Neural cell (in vitro differentiated cells): ENCODE results near the gene KRT15. TPM values are rescaled to one million over a fixed set of nuclear protein-coding genes. Genes with fewer than 3 reads are reported as not detected.

Source experiments
- H2AFZ ChIP-seq: fragments of 200-600, 300-800 bp; sonication (generic), shearing (Covaris generic); 2 replicates; pipeline ENCODE4 v1.6.0; 2014; ENCODE audit warnings: low read depth, mild to moderate bottlenecking, antibody characterized with exemption, low read length, moderate library complexity
- H3F3A ChIP-seq: fragments of 200-600 bp; shearing (Covaris generic); 2 replicates; pipeline ENCODE4 v1.6.1; 2016; ENCODE audit warnings: mild to moderate bottlenecking, moderate library complexity, mixed read lengths, antibody characterized with exemption, low read length; ENCODE audit not compliant: insufficient read depth, poor library complexity, severe bottlenecking
- H3K27ac ChIP-seq: fragments of 200-600, 300-800 bp; sonication (generic), shearing (Covaris generic); 2 replicates; pipeline ENCODE4 v1.5.1; 2014; ENCODE audit warnings: mild to moderate bottlenecking, low read length, moderate library complexity
- H3K27me3 ChIP-seq: fragments of 300-800, 200-600 bp; sonication (generic), shearing (Covaris generic); 2 replicates; pipeline ENCODE4 v1.6.0; 2014; ENCODE audit warnings: mild to moderate bottlenecking, low read depth, low read length, moderate library complexity; ENCODE audit not compliant: insufficient read depth
- H3K36me3 ChIP-seq: fragments of 300-800, 200-600 bp; sonication (generic), shearing (Covaris generic); 2 replicates; pipeline ENCODE4 v1.5.1; 2014; ENCODE audit warnings: mild to moderate bottlenecking, antibody characterized with exemption, low read length, moderate library complexity; ENCODE audit not compliant: insufficient read depth
- H3K4me2 ChIP-seq: fragments of 300-800, 200-600 bp; sonication (generic), shearing (Covaris generic); 2 replicates; pipeline ENCODE4 v1.6.0; 2014; ENCODE audit warnings: mild to moderate bottlenecking, low read length
- H3K4me3 ChIP-seq: fragments of 300-800, 200-600 bp; sonication (generic), shearing (Covaris generic); 2 replicates; pipeline ENCODE4 v1.5.1; 2014; ENCODE audit warnings: mild to moderate bottlenecking, low read length, moderate library complexity
- H3K79me2 ChIP-seq: fragments of 200-600 bp; shearing (Covaris generic); replicated peaks from 2 replicates; pipeline ENCODE4 v1.6.0; 2014; ENCODE audit warnings: mild to moderate bottlenecking, low read length, moderate library complexity; ENCODE audit not compliant: insufficient read depth
- H3K9ac ChIP-seq: fragments of 300-800, 200-600 bp; sonication (generic), shearing (Covaris generic); 2 replicates; pipeline ENCODE4 v1.6.1; 2016; ENCODE audit warnings: mild to moderate bottlenecking, low read length, mixed read lengths
- H3K9me2 ChIP-seq: fragments of 200-600 bp; shearing (Covaris generic); 2 replicates; pipeline ENCODE4 v1.6.1; 2016; ENCODE audit warnings: mild to moderate bottlenecking, low read length, mixed read lengths; ENCODE audit not compliant: insufficient read depth
- H3K9me3 ChIP-seq: fragments of 200-600, 300-800 bp; sonication (generic), shearing (Covaris generic); 2 replicates; pipeline ENCODE4 v1.6.1; 2016; ENCODE audit warnings: mild to moderate bottlenecking, mixed run types, low read length, moderate library complexity, mixed read lengths
- H4K20me1 ChIP-seq: fragments of 200-600 bp; shearing (Covaris generic); 2 replicates; pipeline ENCODE4 v1.6.1; 2016; ENCODE audit warnings: mild to moderate bottlenecking, mixed run types; ENCODE audit not compliant: insufficient read depth
- EP300 ChIP-seq: fragments of 450-650 bp; conservative IDR thresholded peaks from 2 replicates; pipeline ENCODE4 v1.6.1; 2014; ENCODE audit warnings: antibody characterized with exemption, mild to moderate bottlenecking, moderate library complexity; ENCODE audit not compliant: poor library complexity, severe bottlenecking
- EZH2 ChIP-seq: fragments of 200-600, 300-800 bp; shearing (Covaris generic), sonication (generic); IDR thresholded peaks from 2 replicates; pipeline ENCODE4 v1.6.1; 2014; ENCODE audit warnings: antibody characterized with exemption, low read length, borderline replicate concordance, mild to moderate bottlenecking; ENCODE audit not compliant: insufficient read depth, poor library complexity, severe bottlenecking
- MXI1 ChIP-seq: fragments of 450-650 bp; conservative IDR thresholded peaks from 2 replicates; pipeline ENCODE4 v1.6.1; 2014; ENCODE audit warnings: antibody characterized with exemption, mild to moderate bottlenecking; ENCODE audit not compliant: poor library complexity, severe bottlenecking
- POLR2AphosphoS5 ChIP-seq: IDR thresholded peaks from 2 replicates; pipeline ENCODE4 v1.6.1; 2012
- RAD21 ChIP-seq: fragments of 450-650 bp; conservative IDR thresholded peaks from 2 replicates; pipeline ENCODE4 v1.6.1; 2014; ENCODE audit warnings: antibody characterized with exemption, mild to moderate bottlenecking, moderate library complexity
- SMC3 ChIP-seq: fragments of 450-650 bp; conservative IDR thresholded peaks from 2 replicates; pipeline ENCODE4 v1.6.1; 2014; ENCODE audit warnings: antibody characterized with exemption, mild to moderate bottlenecking, moderate library complexity; ENCODE audit not compliant: poor library complexity
- TAF1 ChIP-seq: IDR thresholded peaks from 2 replicates; pipeline ENCODE4 v1.6.1; 2012; ENCODE audit warnings: low read depth
- polyA plus RNA-seq: library from polyadenylated mRNA; depleted of rRNA; stranded (reverse); fragments of >200 nt; gene quantifications from 2 replicates; pipeline ENCODE4 v1.2.3, GENCODE V29; 2014
- TF ChIP-seq, protein P1 (sequence below): IDR thresholded peaks from 2 replicates; pipeline ENCODE4 v1.6.1; 2012; ENCODE audit warnings: borderline replicate concordance
- TF ChIP-seq, protein P2 (sequence below): fragments of 450-650 bp; IDR thresholded peaks from 2 replicates; pipeline ENCODE4 v1.5.1; 2014; ENCODE audit warnings: antibody characterized with exemption, mild to moderate bottlenecking, moderate library complexity; ENCODE audit not compliant: poor library complexity, severe bottlenecking

The KRT15 gene
- polyA plus RNA-seq, 1 donor from 2014 or later = 0.09 TPM

DNA sequence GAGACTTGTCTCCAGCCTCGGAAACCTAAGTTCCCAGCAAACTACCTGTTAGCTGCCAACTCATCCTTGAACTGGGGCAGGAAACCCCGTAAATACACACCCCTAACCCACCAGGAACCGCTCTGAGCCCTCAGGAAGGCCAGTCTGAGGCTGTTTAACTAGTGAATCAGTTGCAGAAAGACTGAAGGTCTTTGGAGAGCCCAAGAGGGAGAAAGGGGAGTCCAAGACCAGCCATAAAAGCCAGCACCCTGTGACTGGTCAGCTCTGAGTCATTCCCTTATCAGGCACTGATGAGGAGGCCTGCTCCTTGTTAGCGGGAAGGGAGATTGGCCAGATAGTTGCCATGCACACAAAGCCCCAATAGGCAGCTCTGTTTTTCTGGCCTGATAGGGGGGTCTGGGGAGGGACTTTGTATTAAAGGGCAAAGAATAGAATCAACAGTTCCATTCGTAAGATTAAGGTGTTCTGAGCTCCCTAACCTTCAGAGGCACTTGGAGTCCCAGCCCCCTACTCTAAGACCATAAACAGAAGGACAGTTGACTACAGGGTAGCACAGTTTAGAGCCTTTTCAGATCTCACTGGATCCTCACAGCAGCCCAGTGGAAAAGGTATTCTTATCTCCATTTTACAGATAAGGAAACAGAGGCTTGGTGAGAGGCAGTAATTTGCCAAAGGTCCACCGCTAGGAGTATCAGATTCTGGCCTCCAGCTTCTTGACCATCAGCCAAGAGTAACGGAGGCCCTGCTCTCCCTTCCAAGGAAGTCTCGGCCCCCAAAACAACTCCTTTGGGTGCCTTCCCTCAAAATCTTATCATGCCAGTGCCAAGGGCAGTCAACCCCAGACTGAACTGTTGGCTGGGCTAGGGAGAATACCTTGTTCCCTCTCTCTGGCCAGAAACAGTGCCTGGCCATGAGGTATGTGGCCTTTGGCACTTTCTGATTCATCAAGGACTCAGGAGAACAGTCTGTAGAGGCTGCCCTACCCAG, 11.7 kb upstream of the KRT15 start:
- H3K9me2 ChIP-seq = no peaks in the 10 kb centered on the region
- H3K79me2 ChIP-seq = no peaks in the 10 kb centered on the region
- H2AFZ ChIP-seq = no peak overlapping the region
- no peak overlapping the region for H3K4me2 ChIP-seq
- TF ChIP-seq, protein P1, sequence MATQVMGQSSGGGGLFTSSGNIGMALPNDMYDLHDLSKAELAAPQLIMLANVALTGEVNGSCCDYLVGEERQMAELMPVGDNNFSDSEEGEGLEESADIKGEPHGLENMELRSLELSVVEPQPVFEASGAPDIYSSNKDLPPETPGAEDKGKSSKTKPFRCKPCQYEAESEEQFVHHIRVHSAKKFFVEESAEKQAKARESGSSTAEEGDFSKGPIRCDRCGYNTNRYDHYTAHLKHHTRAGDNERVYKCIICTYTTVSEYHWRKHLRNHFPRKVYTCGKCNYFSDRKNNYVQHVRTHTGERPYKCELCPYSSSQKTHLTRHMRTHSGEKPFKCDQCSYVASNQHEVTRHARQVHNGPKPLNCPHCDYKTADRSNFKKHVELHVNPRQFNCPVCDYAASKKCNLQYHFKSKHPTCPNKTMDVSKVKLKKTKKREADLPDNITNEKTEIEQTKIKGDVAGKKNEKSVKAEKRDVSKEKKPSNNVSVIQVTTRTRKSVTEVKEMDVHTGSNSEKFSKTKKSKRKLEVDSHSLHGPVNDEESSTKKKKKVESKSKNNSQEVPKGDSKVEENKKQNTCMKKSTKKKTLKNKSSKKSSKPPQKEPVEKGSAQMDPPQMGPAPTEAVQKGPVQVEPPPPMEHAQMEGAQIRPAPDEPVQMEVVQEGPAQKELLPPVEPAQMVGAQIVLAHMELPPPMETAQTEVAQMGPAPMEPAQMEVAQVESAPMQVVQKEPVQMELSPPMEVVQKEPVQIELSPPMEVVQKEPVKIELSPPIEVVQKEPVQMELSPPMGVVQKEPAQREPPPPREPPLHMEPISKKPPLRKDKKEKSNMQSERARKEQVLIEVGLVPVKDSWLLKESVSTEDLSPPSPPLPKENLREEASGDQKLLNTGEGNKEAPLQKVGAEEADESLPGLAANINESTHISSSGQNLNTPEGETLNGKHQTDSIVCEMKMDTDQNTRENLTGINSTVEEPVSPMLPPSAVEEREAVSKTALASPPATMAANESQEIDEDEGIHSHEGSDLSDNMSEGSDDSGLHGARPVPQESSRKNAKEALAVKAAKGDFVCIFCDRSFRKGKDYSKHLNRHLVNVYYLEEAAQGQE = no peak
- no peak for TF ChIP-seq TAF1
- no peak for TF ChIP-seq POLR2AphosphoS5
- TF ChIP-seq EP300 = no peak
- TF ChIP-seq, protein P2, sequence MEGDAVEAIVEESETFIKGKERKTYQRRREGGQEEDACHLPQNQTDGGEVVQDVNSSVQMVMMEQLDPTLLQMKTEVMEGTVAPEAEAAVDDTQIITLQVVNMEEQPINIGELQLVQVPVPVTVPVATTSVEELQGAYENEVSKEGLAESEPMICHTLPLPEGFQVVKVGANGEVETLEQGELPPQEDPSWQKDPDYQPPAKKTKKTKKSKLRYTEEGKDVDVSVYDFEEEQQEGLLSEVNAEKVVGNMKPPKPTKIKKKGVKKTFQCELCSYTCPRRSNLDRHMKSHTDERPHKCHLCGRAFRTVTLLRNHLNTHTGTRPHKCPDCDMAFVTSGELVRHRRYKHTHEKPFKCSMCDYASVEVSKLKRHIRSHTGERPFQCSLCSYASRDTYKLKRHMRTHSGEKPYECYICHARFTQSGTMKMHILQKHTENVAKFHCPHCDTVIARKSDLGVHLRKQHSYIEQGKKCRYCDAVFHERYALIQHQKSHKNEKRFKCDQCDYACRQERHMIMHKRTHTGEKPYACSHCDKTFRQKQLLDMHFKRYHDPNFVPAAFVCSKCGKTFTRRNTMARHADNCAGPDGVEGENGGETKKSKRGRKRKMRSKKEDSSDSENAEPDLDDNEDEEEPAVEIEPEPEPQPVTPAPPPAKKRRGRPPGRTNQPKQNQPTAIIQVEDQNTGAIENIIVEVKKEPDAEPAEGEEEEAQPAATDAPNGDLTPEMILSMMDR = no peak
- TF ChIP-seq SMC3 = no peak
- no peak for TF ChIP-seq EZH2
- TF ChIP-seq RAD21 = no peak
- no peak for TF ChIP-seq MXI1
- no peak overlapping the region for H3K4me3 ChIP-seq
- no peaks in the 10 kb centered on the region for H3K36me3 ChIP-seq
- no peak overlapping the region for H3K27ac ChIP-seq
- H3F3A ChIP-seq = no peaks in the 10 kb centered on the region
- H3K9me3 ChIP-seq = no peaks in the 10 kb centered on the region
- H3K9ac ChIP-seq = no peak overlapping the region
- no peaks in the 10 kb centered on the region for H4K20me1 ChIP-seq
- H3K27me3 ChIP-seq = peaks cover 28% of the 10 kb centered on the region

DNA sequence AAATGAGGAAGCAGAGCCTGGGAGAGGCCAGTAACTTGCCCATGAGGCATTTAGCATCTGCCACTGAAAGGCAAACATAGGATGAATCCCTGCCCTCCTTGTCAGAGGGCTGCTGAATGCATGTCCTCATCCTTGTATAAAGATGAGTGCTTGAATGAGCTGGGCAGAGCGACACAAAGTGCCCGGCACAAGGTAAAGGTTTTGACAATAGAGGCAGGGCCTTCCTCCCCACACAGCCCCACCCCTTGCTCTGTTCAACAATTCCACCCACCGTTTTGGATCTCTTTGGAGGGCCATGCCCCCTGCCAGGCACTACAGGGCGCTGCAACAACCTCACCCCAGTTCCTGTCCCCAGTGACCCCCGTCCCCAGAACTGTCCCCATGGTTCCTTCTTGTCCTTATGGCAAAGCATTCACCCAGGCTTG, 10.8 kb upstream of the KRT15 start:
- no peaks in the 10 kb centered on the region for H4K20me1 ChIP-seq
- H2AFZ ChIP-seq = no peak overlapping the region
- TF ChIP-seq, protein P2 = no peak
- TF ChIP-seq MXI1 = no peak
- TF ChIP-seq RAD21 = no peak
- no peak for TF ChIP-seq POLR2AphosphoS5
- no peak for TF ChIP-seq SMC3
- TF ChIP-seq EP300 = no peak
- TF ChIP-seq TAF1 = no peak
- no peak for TF ChIP-seq EZH2
- TF ChIP-seq, protein P1 = no peak
- no peaks in the 10 kb centered on the region for H3K9me2 ChIP-seq
- no peaks in the 10 kb centered on the region for H3F3A ChIP-seq
- H3K4me2 ChIP-seq = no peak overlapping the region
- H3K4me3 ChIP-seq = no peak overlapping the region
- peaks cover 28% of the 10 kb centered on the region for H3K27me3 ChIP-seq
- H3K36me3 ChIP-seq = no peaks in the 10 kb centered on the region
- no peak overlapping the region for H3K9ac ChIP-seq
- H3K9me3 ChIP-seq = no peaks in the 10 kb centered on the region
- no peaks in the 10 kb centered on the region for H3K79me2 ChIP-seq
- H3K27ac ChIP-seq = no peak overlapping the region
